Measurements from ENCODE around the gene ATP1B4. TPM values are rescaled to one million over a fixed set of nuclear protein-coding genes. Genes with fewer than 3 reads are reported as not detected.

Gene ATP1B4
- total RNA-seq, 1 experiment from 2014 or later, result not detected

- TF ChIP-seq CTCF (conservative IDR thresholded peaks at IDR 0.05), result no peak
- no peak for DNase-seq
- Histone ChIP-seq H2BK20ac (ENCODE audit: low read depth, low read length, poor library complexity, severe bottlenecking) (no peak overlapping the region), H2AK5ac (ENCODE audit: insufficient read length, low read length) (no peak overlapping the region), H4K91ac (ENCODE audit: insufficient read length, low read depth, low read length) (no peak overlapping the region), H3K4me1 (ENCODE audit: insufficient read depth, low read length) (no peaks in the 10 kb centered on the region), H3K4ac (ENCODE audit: low read depth, low read length) (no peak overlapping the region), H2BK5ac (ENCODE audit: insufficient read length, low read length) (no peak overlapping the region), H3K27me3 (ENCODE audit: insufficient read depth, low read length) (no peaks in the 10 kb centered on the region), H3K9ac (ENCODE audit: extremely low read depth, insufficient read length, low read length) (no peak overlapping the region), H3K18ac (ENCODE audit: insufficient read length, low read depth, low read length) (no peak overlapping the region), H3K27ac (ENCODE audit: insufficient read length, low read depth, low read length) (no peak overlapping the region), H3K79me2 (ENCODE audit: insufficient read depth, low read length) (no peaks in the 10 kb centered on the region), H3K23me2 (ENCODE audit: insufficient read length, low read depth, low read length, poor library complexity, severe bottlenecking) (no peaks in the 10 kb centered on the region), H4K5ac (ENCODE audit: insufficient read length, low read depth, low read length) (no peak overlapping the region), H3K4me2 (ENCODE audit: insufficient read depth, insufficient read length, low read length) (no peak overlapping the region), H2BK15ac (ENCODE audit: low read depth, low read length) (no peak overlapping the region), H2BK120ac (ENCODE audit: low read depth, low read length, poor library complexity, severe bottlenecking) (no peak overlapping the region), H3K14ac (ENCODE audit: insufficient read depth, low read length) (no peak overlapping the region), H2AFZ (ENCODE audit: low read length) (no peak overlapping the region), H3T11ph (ENCODE audit: low read length) (no peak overlapping the region), H4K20me1 (ENCODE audit: control insufficient read depth, insufficient read depth, insufficient read length) (no peaks in the 10 kb centered on the region), H3K56ac (ENCODE audit: insufficient read length, low read depth, low read length) (no peak overlapping the region), H3K79me1 (ENCODE audit: insufficient read depth, low read depth, low read length, poor library complexity, severe bottlenecking) (no peaks in the 10 kb centered on the region), H3K9me3 (ENCODE audit: control insufficient read depth, low read depth, low read length) (peaks cover 21% of the 10 kb centered on the region), H4K8ac (replicated peaks; ENCODE audit: insufficient read length, low read depth, low read length) (no peak overlapping the region), H3K23ac (ENCODE audit: insufficient read length, low read depth, low read length) (no peak overlapping the region), H2BK12ac (ENCODE audit: insufficient read length, low read depth, low read length) (no peak overlapping the region)
- H3K4me1 Mint-ChIP-seq, result 0 out of 4 replicates have a peak, but pooled peaks cover 0 to 4% of the 10 kb centered on the region in 2 experiments
- H3K27me3 Mint-ChIP-seq (ENCODE audit: low read depth), result no peaks in the 10 kb centered on the region; the same call in 1 of the 2 replicates
- WGBS (ENCODE audit: extremely low coverage, insufficient read length, low lambda C conversion rate), result no CpG with 5 or more reads among the region's 2 CpGs
- H3K9me3 Mint-ChIP-seq, result peaks cover 50 to 54% of the 10 kb centered on the region in 2 experiments
- no peak overlapping the region for H3K4me3 Mint-ChIP-seq
- H3K36me3 Mint-ChIP-seq (ENCODE audit: insufficient read depth in 1 of 3, low read depth in 3 of 3), result peaks cover 0 to 8% (median 3%) of the 10 kb centered on the region in 3 experiments; a peak in 5 of 7 replicates
- no peak overlapping the region for H3K27ac Mint-ChIP-seq
Observed at GRCh38 chrX:120429776-120430540, 68.1 kb downstream of the ATP1B4 start.

Other genes starting within 250 kb of the ATP1B4 start
- gene RHOXF1, start 246.2 kb upstream of the ATP1B4 start, total RNA-seq (2021), result not detected in 2 replicates
- not detected in 2 replicates for gene RHOXF2, start 203.5 kb upstream of the ATP1B4 start, total RNA-seq (2021)
- 18.1 and 18.7 TPM in 2 replicates for gene ZBTB33, start 111.3 kb upstream of the ATP1B4 start, total RNA-seq (2021)
- gene TMEM255A, start 50.6 kb upstream of the ATP1B4 start, total RNA-seq (2021), result 0.20 and 0.77 TPM in 2 replicates
- 27.7 and 28.6 TPM in 2 replicates for gene LAMP2, start 107.2 kb downstream of the ATP1B4 start, total RNA-seq (2021)
- gene CUL4B, start 198.9 kb downstream of the ATP1B4 start, total RNA-seq (2021), result 44.9 and 48.4 TPM in 2 replicates
- gene MCTS1, start 242.0 kb downstream of the ATP1B4 start, total RNA-seq (2021), result 27.7 and 28.9 TPM in 2 replicates

Measured in H9 (cell line).